Kidney glomerular epithelial cell (primary cell): ENCODE data around the gene GATA2.

Source experiments
- DNase-seq: peaks from one replicate; lab custom pipeline; 2025; lab: John Stamatoyannopoulos, UW

GATA2 gene

GRCh38 chr3:128455786-128456748 lies 36.9 kb downstream of the GATA2 start:
- no peak for DNase-seq

- DNase-seq: no peak
These were observed 37.9 kb downstream of the GATA2 start for GRCh38 chr3:128455116-128455515.

- no peak for DNase-seq
These were observed 38.7 kb downstream of the GATA2 start for GRCh38 chr3:128454310-128454618.

DNA sequence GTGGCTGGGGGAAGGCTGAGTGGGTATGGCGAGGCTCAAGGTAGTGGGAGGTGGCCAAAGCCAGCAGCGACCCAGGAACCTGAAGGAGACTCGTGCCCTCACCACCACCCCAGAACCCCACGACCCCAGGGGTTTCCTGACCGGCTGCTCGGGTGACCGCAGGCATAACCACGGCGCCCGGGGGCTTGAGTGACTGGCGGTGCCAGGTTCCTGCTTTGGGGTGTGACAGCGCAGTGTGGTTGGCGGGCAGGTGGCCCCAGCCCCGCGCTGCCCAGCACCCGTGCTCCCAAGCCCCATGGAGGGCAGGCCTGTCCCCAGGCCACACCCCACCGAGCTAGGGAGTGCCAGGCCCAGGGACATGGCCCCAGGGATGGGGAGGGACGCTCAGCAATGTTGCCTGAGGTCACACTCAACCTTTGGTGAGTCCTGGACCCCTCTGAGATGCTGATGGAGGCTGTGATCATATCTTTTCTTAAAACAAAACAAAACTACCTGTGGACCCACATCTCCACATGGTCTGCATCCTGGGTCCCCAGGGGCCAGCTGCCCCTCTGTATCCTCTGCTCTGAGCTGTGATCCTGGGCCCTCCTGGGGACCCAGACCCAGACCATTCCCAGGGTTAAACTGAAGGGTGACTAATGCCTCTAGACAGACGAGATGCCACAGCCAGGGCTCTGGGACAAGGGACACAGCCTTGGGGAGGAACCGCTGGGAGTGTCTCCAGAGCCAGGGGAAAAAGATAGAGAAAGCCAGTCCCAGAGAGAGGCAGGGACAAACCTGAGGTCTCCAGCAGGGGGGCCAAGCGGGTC lies 39.3 kb downstream of the GATA2 start:
- no peak for DNase-seq

DNA sequence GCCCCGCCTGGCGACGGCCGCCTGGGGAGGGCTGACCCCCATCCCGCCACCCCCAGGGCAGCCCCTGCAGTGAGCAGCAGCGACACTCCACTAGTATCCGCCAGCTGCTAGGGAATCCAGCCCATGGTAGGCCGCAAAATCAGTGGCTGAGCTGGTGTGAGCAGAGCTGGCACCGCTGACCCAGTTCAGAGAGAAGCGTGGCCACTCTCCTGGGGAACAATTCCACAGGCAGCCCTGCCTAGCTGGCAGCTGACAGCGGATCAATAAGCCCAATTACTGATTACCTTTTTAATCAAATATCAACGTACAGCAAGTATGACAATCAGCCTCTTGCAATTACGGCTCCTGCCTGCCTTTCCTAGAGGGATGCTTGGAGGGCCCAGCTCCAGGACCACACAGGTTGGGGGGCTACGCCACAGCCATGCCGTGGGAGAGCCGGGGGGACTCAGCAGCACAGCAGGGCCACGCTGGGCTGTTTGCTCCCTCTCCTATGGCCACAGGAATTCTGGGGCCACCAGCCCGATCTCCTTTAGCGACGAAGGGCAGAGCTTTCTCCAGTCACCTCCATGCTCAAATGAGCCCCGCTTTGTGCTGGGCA lies 40.2 kb downstream of the GATA2 start:
- DNase-seq: no peak

DNA sequence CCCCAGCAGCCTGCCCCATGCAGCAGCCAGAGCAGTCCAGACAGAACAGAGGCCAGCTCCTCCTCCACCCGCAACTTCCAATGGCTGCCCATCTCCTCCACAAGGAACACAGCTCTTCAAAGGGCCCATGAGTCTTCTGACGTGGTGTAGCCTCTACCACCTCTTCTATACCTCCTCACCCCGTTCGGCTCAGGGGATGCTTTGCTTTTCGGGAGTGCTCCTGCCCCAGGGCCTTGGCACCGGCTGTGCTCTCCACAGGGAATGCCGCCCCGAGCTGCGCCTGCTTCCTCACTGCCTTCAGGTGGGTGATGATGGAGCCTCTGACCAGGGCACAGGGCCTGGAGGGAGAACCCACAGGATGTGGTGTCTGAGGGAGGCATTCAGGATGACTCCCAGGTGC lies 40.9 kb downstream of the GATA2 start:
- no peak for DNase-seq

DNA sequence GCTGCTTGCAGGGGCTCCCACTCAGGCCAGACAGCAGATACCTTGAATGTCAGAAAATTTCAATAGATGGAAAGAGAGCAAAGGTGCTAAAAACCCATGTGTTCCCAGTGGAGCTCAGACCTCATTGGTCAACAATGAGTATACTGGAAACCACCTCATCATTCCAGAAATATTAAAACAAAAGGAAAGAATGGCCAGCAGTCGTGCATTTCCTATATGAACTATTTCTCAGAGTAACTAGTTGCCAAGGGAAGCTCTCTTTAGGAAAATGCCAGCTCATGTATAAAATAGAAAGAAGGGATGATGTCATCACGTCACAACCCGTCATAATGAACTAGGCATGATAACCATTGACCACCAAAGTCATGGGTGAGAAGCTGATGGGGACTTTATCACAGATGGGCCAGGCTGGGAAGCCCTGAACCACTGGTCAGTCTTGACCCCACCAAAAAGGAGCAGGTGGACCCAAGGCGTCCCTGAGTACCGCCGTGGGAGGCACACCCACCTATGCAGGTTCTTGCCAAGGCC lies 43.8 kb downstream of the GATA2 start:
- DNase-seq: no peak

DNA sequence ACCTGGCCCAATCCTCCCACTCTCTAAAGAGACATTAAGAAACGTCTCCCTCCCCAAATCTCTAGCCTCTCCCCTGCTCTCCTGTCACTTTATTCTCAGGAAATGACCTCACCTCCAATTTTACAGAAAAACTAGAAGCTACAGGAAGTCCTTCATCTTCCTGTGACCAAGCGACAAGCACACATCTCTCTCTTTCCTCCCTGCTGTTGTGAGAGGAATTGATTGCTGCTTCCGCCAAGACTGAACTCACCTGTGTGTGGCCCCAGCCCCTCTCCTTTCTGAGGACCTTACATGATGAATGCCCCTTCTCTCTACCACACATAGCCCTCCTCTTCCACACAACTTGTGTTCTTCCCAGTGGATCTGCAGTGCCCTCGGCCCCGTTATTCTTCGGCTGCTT lies 44.5 kb downstream of the GATA2 start:
- DNase-seq: no peak

DNA sequence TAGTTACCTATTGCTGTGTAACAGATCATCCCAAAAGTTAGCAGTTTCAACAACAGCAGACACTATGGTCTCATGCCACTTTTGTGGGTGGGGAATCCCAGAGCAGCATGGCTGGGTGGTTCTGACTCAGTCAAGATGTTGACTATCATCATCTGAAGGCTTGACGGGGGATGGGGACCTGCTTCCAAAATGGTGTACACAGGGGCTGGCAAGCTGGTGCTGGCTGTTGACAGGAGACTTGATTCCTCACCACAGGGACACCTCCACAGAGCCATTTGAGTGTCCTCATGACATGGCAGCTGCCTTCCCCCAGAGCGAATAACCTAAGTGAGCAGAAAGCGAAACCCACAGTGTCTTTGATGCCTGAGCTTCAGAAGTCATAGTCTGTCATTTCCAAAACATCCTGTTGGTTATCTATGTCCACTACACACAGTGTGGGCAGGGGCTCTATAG lies 45.4 kb downstream of the GATA2 start:
- no peak for DNase-seq

- DNase-seq: no peak
These were observed 46.2 kb downstream of the GATA2 start for GRCh38 chr3:128446821-128447220.

DNA sequence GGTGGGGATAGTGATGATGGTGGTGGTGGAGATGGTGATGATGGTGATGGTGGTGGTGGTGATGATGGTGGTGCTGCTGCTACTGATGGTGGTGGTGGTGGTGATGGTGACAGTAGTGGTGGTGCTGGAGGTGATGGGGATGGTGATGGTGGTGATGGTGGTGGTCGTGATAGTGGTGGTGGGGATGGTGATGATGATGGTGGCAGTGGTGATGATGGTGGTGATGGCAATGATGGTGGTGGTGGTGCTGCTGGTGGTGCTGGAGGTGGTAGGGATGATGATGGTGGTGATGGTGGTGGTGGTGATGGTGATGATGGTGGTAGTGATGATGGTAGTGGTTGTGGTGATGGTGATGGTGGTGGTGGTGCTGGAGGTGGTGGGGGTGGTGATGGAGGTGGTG lies 47.6 kb downstream of the GATA2 start:
- DNase-seq: no peak

GRCh38 chr3:128443771-128444170 lies 49.2 kb downstream of the GATA2 start:
- DNase-seq: no peak

GRCh38 chr3:128442949-128443348 lies 50.1 kb downstream of the GATA2 start:
- DNase-seq: no peak

- DNase-seq: no peak
These were observed 50.9 kb downstream of the GATA2 start for GRCh38 chr3:128442070-128442469.

GRCh38 chr3:128439226-128439625 lies 53.8 kb downstream of the GATA2 start:
- DNase-seq: peak; percentile 38

DNA sequence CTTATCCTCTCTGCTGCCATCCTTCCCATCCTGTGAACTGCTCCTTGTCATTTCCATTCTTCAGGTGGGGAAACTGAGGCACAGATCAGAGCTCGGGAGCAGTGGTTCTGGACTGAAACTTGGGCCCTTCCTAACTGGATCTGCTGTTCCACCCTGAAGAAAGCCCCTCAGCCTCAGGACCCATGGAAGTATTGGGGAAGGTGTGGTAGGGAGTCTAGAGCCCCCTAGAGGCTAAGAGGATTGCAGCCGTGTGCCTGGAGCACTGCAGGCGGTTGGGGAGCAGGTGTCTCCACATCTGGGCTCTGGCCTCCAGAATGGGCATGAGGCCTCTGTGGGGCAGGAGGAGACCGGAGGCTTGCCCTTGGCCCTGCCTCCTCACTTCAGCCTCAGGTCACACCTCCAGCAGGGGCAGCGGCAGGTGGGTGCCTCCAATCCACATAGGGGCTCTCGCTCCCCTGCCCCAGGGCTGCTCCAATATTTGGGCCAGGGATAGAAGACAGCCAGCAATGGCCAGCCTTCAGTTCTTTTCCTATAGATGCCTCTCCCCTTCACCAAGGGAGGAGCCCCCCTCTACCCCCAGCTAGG lies 54.4 kb downstream of the GATA2 start:
- DNase-seq: no peak

DNA sequence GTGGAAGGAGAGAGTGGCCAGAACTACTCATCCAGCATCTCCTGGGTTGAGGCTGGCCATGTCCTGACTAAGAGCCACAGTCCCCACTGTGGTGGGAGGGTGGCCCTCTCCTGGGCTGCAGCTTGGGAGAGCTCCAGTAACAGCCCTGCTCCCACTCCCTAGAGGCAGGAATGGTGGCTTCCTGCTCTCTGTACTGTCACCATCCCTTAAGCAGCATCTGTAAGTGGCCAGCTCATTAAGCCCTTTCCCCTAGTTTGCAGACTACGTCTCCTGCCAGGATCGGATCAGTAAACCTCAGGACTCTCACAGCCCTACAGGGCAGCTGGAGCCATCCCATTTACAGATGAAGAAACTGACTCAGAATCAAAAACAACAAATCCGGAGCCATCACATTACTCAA lies 56.8 kb downstream of the GATA2 start:
- no peak for DNase-seq

DNA sequence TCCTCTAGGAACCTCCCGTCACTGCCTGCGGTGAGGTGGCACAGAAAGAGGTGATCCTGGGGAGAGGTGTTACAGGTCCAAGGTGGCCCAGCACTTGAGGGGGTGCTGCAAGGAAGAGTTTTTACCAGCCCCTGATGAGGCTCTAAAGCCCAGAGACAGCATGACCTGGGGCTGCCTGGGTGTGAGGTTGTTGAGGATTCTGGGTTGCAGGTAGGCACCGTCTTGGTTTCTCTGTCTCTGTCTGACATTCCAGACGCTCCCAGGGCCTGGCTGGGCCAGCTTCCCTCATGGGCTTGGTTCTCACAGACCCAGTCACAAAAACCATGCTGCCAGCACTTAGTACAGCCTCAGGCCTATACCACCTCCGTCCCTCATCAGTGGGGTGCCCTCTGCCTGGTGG lies 57.4 kb downstream of the GATA2 start:
- no peak for DNase-seq

DNA sequence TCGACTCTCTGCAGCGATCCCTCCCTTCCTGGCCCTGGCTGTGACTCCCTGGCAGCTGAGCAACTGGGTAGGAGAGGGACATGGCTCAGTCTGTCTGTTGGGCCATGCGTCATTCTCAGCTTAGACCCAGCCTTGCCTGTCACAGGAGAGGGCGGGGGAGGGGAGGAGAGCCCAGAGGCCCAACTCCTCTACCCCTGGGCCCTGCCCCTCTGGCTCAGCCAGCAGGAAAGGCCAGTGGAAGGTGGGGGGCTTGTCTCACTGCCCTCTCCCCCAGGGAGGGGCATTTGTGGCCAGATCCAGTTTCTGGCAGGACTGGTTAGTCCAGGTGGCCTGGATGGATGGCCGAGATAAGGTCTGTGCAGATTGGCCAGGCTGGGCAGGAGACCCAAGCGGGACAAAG lies 57.9 kb downstream of the GATA2 start:
- DNase-seq: no peak

- no peak for DNase-seq
These were observed 58.5 kb downstream of the GATA2 start for GRCh38 chr3:128434524-128434923.

GRCh38 chr3:128433837-128434165 lies 59.2 kb downstream of the GATA2 start:
- no peak for DNase-seq
